Stimulated activated memory B cell treated with anti-CD40 and anti-IgM and Interleukin-4, amounts not matched to agents 10 μg/mL and 1 μg/mL and 100 μg/mL, for 72 hours (primary cell): ENCODE measurements around the gene CHD5.
"Not testable (repeated sequence)": the region's sequence is repeated elsewhere in the genome, so short reads cannot be mapped to it uniquely, and the experiment has no call there.

Experiments used
- ATAC-seq: fragments of 150-1000 bp; cut with Tn5 transposase; 2 replicates; pipeline ENCODE4 v1.10.0; 2021
- H3K27ac Mint-ChIP-seq: one replicate; pipeline ENCODE4 v1.8.0; 2022; ENCODE audit warnings: mild to moderate bottlenecking, mixed read lengths
- H3K27me3 Mint-ChIP-seq: one replicate; pipeline ENCODE4 v1.8.0; 2022; ENCODE audit warnings: mixed read lengths
- H3K36me3 Mint-ChIP-seq: one replicate; pipeline ENCODE4 v1.8.0; 2022; ENCODE audit warnings: mixed read lengths
- H3K4me1 Mint-ChIP-seq: one replicate; pipeline ENCODE4 v1.8.0; 2022; ENCODE audit warnings: mixed read lengths
- H3K4me3 Mint-ChIP-seq: one replicate; pipeline ENCODE4 v1.8.0; 2022; ENCODE audit warnings: mild to moderate bottlenecking, moderate library complexity, mixed read lengths
- H3K9me3 Mint-ChIP-seq: one replicate; pipeline ENCODE4 v1.8.0; 2022; ENCODE audit warnings: mixed read lengths

CHD5 gene

DNA sequence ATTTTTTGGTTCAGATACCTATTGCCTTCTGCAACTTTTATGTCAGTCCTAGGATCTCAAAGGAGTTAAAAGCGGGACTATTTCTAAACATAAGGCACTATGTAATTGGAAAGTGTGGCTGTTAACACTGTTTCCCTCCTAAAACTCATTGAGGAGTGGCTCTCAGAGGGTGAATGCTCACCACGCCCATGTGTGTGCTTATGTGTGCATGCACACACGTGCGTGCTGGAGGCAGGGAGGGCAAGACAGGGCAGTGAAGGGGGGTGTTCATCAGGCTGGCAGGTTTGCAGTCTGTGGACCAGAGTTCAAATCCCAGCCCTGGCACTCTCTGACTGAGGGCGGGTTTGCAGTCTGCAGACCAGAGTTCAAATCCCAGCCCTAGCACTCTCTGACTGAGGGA is 112.0 kb downstream of the CHD5 start:
- no peak for ATAC-seq
- H3K9me3 Mint-ChIP-seq: no peaks in the 10 kb centered on the region
- peaks cover 7% of the 10 kb centered on the region for H3K4me1 Mint-ChIP-seq
- H3K4me3 Mint-ChIP-seq: no peak overlapping the region
- no peaks in the 10 kb centered on the region for H3K27me3 Mint-ChIP-seq
- H3K36me3 Mint-ChIP-seq: peaks cover 22% of the 10 kb centered on the region
- no peak overlapping the region for H3K27ac Mint-ChIP-seq

- Mint-ChIP-seq H3K4me1 (peaks cover 7% of the 10 kb centered on the region), H3K4me3 (no peak overlapping the region), H3K27me3 (no peaks in the 10 kb centered on the region), H3K27ac (no peak overlapping the region), H3K9me3 (no peaks in the 10 kb centered on the region), H3K36me3 (peaks cover 27% of the 10 kb centered on the region)
- no peak for ATAC-seq
These were observed 113.4 kb downstream of the CHD5 start for GRCh38 chr1:6066680-6067079.

- Mint-ChIP-seq H3K27ac (no peak overlapping the region), H3K4me1 (peaks cover 7% of the 10 kb centered on the region), H3K27me3 (no peaks in the 10 kb centered on the region), H3K36me3 (peaks cover 30% of the 10 kb centered on the region), H3K9me3 (no peaks in the 10 kb centered on the region), H3K4me3 (no peak overlapping the region)
- no peak for ATAC-seq
These were observed 114.8 kb downstream of the CHD5 start for GRCh38 chr1:6065093-6065858.

DNA sequence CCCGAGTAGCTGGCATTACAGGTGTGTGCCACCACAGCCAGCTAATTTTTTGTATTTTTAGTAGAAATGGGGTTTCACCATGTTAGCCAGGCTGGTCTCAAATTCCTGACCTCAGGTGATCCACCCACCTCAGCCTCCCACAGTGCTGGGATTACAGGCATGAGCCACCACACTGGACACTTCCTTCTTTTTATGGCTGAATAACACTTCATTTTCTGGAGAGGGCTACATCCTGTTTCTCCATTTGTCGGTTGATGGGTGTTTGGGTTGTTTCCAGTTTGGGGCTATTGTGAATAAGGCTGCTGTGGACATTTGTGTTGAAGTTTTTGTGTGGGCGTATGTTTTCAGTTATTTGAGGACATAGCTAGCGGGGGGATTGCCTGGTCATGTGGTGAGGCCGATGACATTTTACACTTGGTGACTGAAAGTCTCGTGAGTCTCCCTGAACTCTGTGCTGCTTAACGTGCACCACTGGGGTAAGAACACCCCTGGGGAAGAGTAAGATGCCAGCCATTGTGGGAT is 116.5 kb downstream of the CHD5 start:
- not testable (repeated sequence) for H3K27ac Mint-ChIP-seq, H3K4me3 Mint-ChIP-seq, H3K27me3 Mint-ChIP-seq, ATAC-seq, H3K9me3 Mint-ChIP-seq, H3K4me1 Mint-ChIP-seq
- H3K36me3 Mint-ChIP-seq: peaks cover 35% of the 10 kb centered on the region

- Mint-ChIP-seq H3K4me1 (peaks cover 7% of the 10 kb centered on the region), H3K27ac (no peak overlapping the region), H3K9me3 (no peaks in the 10 kb centered on the region), H3K27me3 (no peaks in the 10 kb centered on the region), H3K36me3 (peaks cover 38% of the 10 kb centered on the region), H3K4me3 (no peak overlapping the region)
- no peak for ATAC-seq
These were observed 117.5 kb downstream of the CHD5 start for GRCh38 chr1:6062670-6063069.

- Mint-ChIP-seq H3K9me3 (no peaks in the 10 kb centered on the region), H3K4me3 (no peak overlapping the region), H3K4me1 (peaks cover 10% of the 10 kb centered on the region), H3K27ac (no peak overlapping the region), H3K36me3 (peaks cover 38% of the 10 kb centered on the region), H3K27me3 (no peaks in the 10 kb centered on the region)
- no peak for ATAC-seq
These were observed 120.3 kb downstream of the CHD5 start for GRCh38 chr1:6059866-6060265.

- Mint-ChIP-seq H3K4me1 (peaks cover 16% of the 10 kb centered on the region), H3K4me3 (no peak overlapping the region), H3K9me3 (no peaks in the 10 kb centered on the region), H3K36me3 (peaks cover 46% of the 10 kb centered on the region), H3K27ac (no peak overlapping the region), H3K27me3 (no peaks in the 10 kb centered on the region)
- no peak for ATAC-seq
These were observed 122.8 kb downstream of the CHD5 start for GRCh38 chr1:6057170-6057845.

DNA sequence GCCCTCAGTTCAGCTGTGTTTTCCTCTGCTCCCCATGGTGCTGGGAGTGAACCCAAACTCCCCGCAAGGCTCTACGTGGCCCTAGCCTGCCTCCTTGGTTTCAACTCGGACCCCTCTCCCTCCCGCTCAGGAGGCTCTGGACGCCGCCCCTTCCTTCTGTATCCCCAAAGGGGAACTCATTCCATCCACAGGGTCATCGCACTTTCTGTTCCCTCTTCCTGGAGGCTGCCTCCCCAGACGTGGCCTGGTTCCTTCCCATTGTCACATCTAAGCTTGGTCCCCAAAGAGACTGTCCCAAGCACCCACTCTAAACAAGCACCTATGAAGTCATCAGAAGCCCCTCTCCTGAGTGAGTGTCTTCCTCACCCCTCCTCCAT is 123.6 kb downstream of the CHD5 start:
- Mint-ChIP-seq H3K4me3 (no peak overlapping the region), H3K36me3 (peaks cover 50% of the 10 kb centered on the region), H3K27me3 (no peaks in the 10 kb centered on the region), H3K27ac (no peak overlapping the region), H3K9me3 (no peaks in the 10 kb centered on the region), H3K4me1 (peaks cover 16% of the 10 kb centered on the region)
- no peak for ATAC-seq

GRCh38 chr1:6054596-6054995 is 125.5 kb downstream of the CHD5 start:
- ATAC-seq: no peak
- H3K4me3 Mint-ChIP-seq: no peak overlapping the region
- no peak overlapping the region for H3K27ac Mint-ChIP-seq
- no peaks in the 10 kb centered on the region for H3K9me3 Mint-ChIP-seq
- no peaks in the 10 kb centered on the region for H3K27me3 Mint-ChIP-seq
- peaks cover 16% of the 10 kb centered on the region for H3K4me1 Mint-ChIP-seq
- H3K36me3 Mint-ChIP-seq: peaks cover 56% of the 10 kb centered on the region

DNA sequence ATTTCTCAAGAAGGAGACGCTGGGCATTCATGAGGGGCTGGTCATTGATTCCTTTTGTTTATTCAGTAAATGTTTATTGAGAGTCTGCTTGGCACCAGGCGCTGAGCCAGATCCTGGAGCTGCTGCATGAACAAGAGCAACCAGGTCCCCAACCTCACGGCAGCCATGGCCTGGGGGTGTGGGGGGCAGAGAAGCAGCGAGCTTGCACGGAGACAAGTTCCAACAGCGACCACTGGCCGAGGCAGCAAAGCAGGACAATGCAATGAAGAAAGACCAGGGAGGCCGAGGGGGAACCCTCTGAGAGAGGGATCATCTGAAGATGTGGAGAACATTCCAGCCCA is 126.9 kb downstream of the CHD5 start:
- Mint-ChIP-seq H3K27me3 (no peaks in the 10 kb centered on the region), H3K9me3 (no peaks in the 10 kb centered on the region), H3K4me3 (no peak overlapping the region), H3K4me1 (peaks cover 22% of the 10 kb centered on the region), H3K36me3 (peaks cover 68% of the 10 kb centered on the region), H3K27ac (no peak overlapping the region)
- ATAC-seq: no peak

DNA sequence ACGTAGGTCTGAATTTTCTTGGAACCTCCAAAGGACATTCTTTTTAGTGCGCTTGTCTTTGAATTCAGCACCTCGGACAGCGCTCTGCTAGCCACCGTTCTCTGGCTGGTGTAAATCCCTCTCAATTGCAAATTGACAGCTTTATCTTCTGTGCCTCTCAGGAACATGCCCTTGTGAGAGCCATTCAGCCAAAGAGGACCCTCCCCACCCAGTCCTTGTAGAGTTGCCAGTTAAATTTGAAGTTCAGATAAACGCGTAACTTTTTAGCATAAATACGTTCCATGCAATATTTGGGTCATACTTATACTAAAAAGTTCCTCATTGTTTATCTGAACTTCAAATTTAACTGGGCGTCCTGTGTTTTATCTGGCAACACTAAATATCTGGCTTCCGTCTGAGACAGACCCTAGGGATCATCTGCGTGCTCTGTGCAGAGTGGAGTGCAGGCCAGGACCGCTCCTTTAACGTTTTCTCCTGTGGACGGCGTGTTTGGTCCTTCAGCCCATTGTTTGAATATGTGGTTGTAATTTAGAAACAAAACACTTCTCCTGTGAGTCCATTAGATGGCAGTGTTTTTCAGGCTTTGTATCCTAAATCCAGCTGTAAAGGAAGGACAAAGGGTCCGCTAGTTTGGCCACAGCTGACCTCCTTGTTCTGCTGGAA is 127.4 kb downstream of the CHD5 start:
- no peak for ATAC-seq
- H3K27me3 Mint-ChIP-seq: no peaks in the 10 kb centered on the region
- H3K4me1 Mint-ChIP-seq: peaks cover 22% of the 10 kb centered on the region
- H3K36me3 Mint-ChIP-seq: peaks cover 69% of the 10 kb centered on the region
- H3K27ac Mint-ChIP-seq: no peak overlapping the region
- no peak overlapping the region for H3K4me3 Mint-ChIP-seq
- H3K9me3 Mint-ChIP-seq: no peaks in the 10 kb centered on the region
